ENCODE results near the gene VWF.

The VWF gene

GRCh38 chr12:5900533-5901205, 223.8 kb downstream of the VWF start:
- H3K36me3 Mint-ChIP-seq (ENCODE audit: low read depth) = no peaks in the 10 kb centered on the region
- no peak overlapping the region for H3K27ac Mint-ChIP-seq
- no peak for DNase-seq (ENCODE audit: low spot score)
- H3K27me3 Mint-ChIP-seq (ENCODE audit: low read depth) = no peaks in the 10 kb centered on the region
- H3K9me3 Mint-ChIP-seq = no peaks in the 10 kb centered on the region
- H3K4me1 Mint-ChIP-seq (ENCODE audit: low read depth) = no peaks in the 10 kb centered on the region
- H3K4me3 Mint-ChIP-seq = no peak overlapping the region

DNA sequence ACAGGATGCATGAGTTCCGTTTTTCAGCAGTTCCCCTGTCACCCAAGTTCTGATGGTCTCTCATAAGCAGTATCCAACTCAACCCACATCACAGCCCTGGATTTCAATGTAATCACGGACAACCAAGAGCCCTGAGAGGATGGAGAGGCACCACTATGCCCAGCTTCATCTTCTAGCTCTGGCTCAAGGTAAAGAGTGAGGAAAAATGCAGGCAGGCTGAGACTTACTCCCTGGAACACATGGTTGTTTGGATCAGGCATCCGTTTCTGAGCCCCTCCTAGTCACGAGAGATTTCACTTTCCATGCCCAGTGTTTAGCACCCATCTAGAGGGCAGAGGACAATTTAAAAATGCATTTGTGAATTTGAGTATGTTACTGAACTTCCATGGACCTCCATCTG, 224.4 kb downstream of the VWF start:
- no peaks in the 10 kb centered on the region for H3K4me1 Mint-ChIP-seq (ENCODE audit: low read depth)
- H3K36me3 Mint-ChIP-seq (ENCODE audit: low read depth) = no peaks in the 10 kb centered on the region
- no peak overlapping the region for H3K4me3 Mint-ChIP-seq
- no peak for DNase-seq (ENCODE audit: low spot score)
- no peaks in the 10 kb centered on the region for H3K9me3 Mint-ChIP-seq
- H3K27ac Mint-ChIP-seq = no peak overlapping the region
- no peaks in the 10 kb centered on the region for H3K27me3 Mint-ChIP-seq (ENCODE audit: low read depth)

GRCh38 chr12:5899675-5900074, 224.8 kb downstream of the VWF start:
- no peak overlapping the region for H3K4me3 Mint-ChIP-seq

GRCh38 chr12:5898874-5899273, 225.6 kb downstream of the VWF start:
- Mint-ChIP-seq H3K36me3 (ENCODE audit: low read depth) (no peaks in the 10 kb centered on the region), H3K4me1 (ENCODE audit: low read depth) (no peaks in the 10 kb centered on the region), H3K4me3 (no peak overlapping the region), H3K9me3 (peaks cover 6% of the 10 kb centered on the region), H3K27me3 (ENCODE audit: low read depth) (no peaks in the 10 kb centered on the region), H3K27ac (no peak overlapping the region)
- DNase-seq (ENCODE audit: low spot score) = no peak

More at GRCh38 chr12:5899675-5900074, 224.8 kb downstream of the VWF start:
- H3K27ac Mint-ChIP-seq = no peak overlapping the region
- no peaks in the 10 kb centered on the region for H3K27me3 Mint-ChIP-seq (ENCODE audit: low read depth)
- no peaks in the 10 kb centered on the region for H3K9me3 Mint-ChIP-seq
- DNase-seq (ENCODE audit: low spot score) = no peak
- no peaks in the 10 kb centered on the region for H3K36me3 Mint-ChIP-seq (ENCODE audit: low read depth)
- H3K4me1 Mint-ChIP-seq (ENCODE audit: low read depth) = no peaks in the 10 kb centered on the region

All from T-helper 2 cell treated with Interferon-gamma antibody and Interleukin-4, amounts not matched to agents 5 μg/mL and 100 μg/mL, for 36 hours (primary cell).